Liver (tissue), 9 donors: Measurements from ENCODE around the gene PARD6B. TPM values are rescaled to one million over a fixed set of nuclear protein-coding genes. Genes with fewer than 3 reads are reported as not detected.
"Not testable (repeated sequence)": the region's sequence is repeated elsewhere in the genome, so short reads cannot be mapped to it uniquely, and the experiment has no call there.

ENCODE experiments used
- DNase-seq: peaks from one replicate; pipeline ENCODE4 v3.0.0-alpha.2; 2017; ENCODE audit warnings: low spot score
- H3K27ac ChIP-seq, 2 donors: one replicate each; pipeline ENCODE4 v1.7.0; 2013; ENCODE audit warnings: inconsistent platforms in 2 of 2, low read length in 2 of 2, control low read depth in 1 of 2, low read depth in 1 of 2, mild to moderate bottlenecking in 1 of 2
- H3K27me3 ChIP-seq, 4 donors: one replicate each; pipeline versions ENCODE4 v1.6.1 to v1.7.0; 2013; ENCODE audit warnings: low read length in 3 of 4, inconsistent platforms in 1 of 4, mild to moderate bottlenecking in 1 of 4, moderate library complexity in 1 of 4; ENCODE audit not compliant: control insufficient read depth in 4 of 4, insufficient read depth in 4 of 4
- H3K36me3 ChIP-seq, 4 donors: one replicate each; pipeline versions ENCODE4 v1.6.1 to v1.7.0; 2013; ENCODE audit warnings: low read length in 3 of 4, mild to moderate bottlenecking in 3 of 4, low read depth in 1 of 4, moderate library complexity in 1 of 4; ENCODE audit not compliant: control insufficient read depth in 4 of 4, insufficient read depth in 3 of 4
- H3K4me1 ChIP-seq, 4 donors: one replicate each; pipeline versions ENCODE4 v1.6.1 to v1.7.0; 2013; ENCODE audit warnings: low read length in 3 of 4, mild to moderate bottlenecking in 3 of 4, moderate library complexity in 1 of 4; ENCODE audit not compliant: control insufficient read depth in 4 of 4, insufficient read depth in 4 of 4
- H3K4me3 ChIP-seq, 3 donors: one replicate each; pipeline versions ENCODE4 v1.6.1 to v1.7.0; 2013; ENCODE audit warnings: low read length in 3 of 3, control low read depth in 1 of 3, low read depth in 1 of 3, mild to moderate bottlenecking in 1 of 3
- H3K9ac ChIP-seq, 2 donors: one replicate each; pipeline ENCODE4 v1.7.0; 2013; ENCODE audit warnings: low read length in 2 of 2, mild to moderate bottlenecking in 2 of 2, moderate library complexity in 2 of 2, control low read depth in 1 of 2, low read depth in 1 of 2
- H3K9me3 ChIP-seq, 4 donors: one replicate each; pipeline versions ENCODE4 v1.6.1 to v1.7.0; 2013; ENCODE audit warnings: low read length in 3 of 4; ENCODE audit not compliant: control insufficient read depth in 4 of 4
- GABPA ChIP-seq, 2 donors: IDR thresholded peaks in 1 of 2; conservative IDR thresholded peaks in 1 of 2; 2 replicates each; pipeline ENCODE4 v1.6.1; 2016; ENCODE audit warnings: antibody characterized with exemption in 2 of 2, mild to moderate bottlenecking in 1 of 2, moderate library complexity in 1 of 2
- HNF4G ChIP-seq: IDR thresholded peaks from 2 replicates; pipeline ENCODE4 v1.6.1; 2016; ENCODE audit warnings: antibody characterized with exemption
- RAD21 ChIP-seq, 2 donors: IDR thresholded peaks; 2 replicates each; pipeline ENCODE4 v1.6.1; 2016; ENCODE audit warnings: antibody characterized with exemption in 2 of 2, mild to moderate bottlenecking in 2 of 2
- SP1 ChIP-seq: IDR thresholded peaks from 2 replicates; pipeline ENCODE4 v1.6.1; 2018; ENCODE audit warnings: antibody characterized with exemption, mild to moderate bottlenecking
- TAF1 ChIP-seq: conservative IDR thresholded peaks from 2 replicates; pipeline ENCODE4 v1.6.1; 2016; ENCODE audit warnings: antibody characterized with exemption, mild to moderate bottlenecking
- YY1 ChIP-seq: IDR thresholded peaks from 2 replicates; pipeline ENCODE4 v1.6.1; 2016; ENCODE audit warnings: antibody characterized with exemption, mild to moderate bottlenecking
- WGBS: extraction: QIAGEN DNeasy Blood & Tissue Kit; methylation state at CpG from one replicate; pipeline ENCODE4 v1.1.7; 2013; 5-methylcytosine and 5-hydroxymethylcytosine counted together
- polyA plus RNA-seq, 2 donors: library from polyadenylated mRNA; stranded (reverse) in 1 of 2; unstranded in 1 of 2; fragments of 200-250 nt in 1 of 2; fragments of >200 nt in 1 of 2; fragmentation: Nextera tagmentation in 1 of 2; extraction: Ambion mirVana in 1 of 2; gene quantifications; one replicate each; pipeline versions ENCODE4 v1.2.1 to v1.2.3, GENCODE V29; 2013 to 2015
- total RNA-seq, 2 donors: library from RNA; depleted of rRNA; stranded (reverse); fragments of >200 nt; gene quantifications; one replicate each; pipeline ENCODE4 v1.2.3, GENCODE V29; 2014
- TF ChIP-seq, protein P1 (sequence below): fragments of 150-350 bp; IDR thresholded peaks from 2 replicates; pipeline ENCODE4 v1.5.1; 2017; ENCODE audit warnings: improper control_type of control experiment, low read depth, low read length; ENCODE audit not compliant: missing input control
- TF ChIP-seq, protein P2 (sequence below): IDR thresholded peaks from 2 replicates; pipeline ENCODE4 v1.6.1; 2016; ENCODE audit warnings: antibody characterized with exemption, mild to moderate bottlenecking
- TF ChIP-seq, protein P3 (sequence below): IDR thresholded peaks from 2 replicates; pipeline ENCODE4 v1.6.1; 2016; ENCODE audit warnings: antibody characterized with exemption
- TF ChIP-seq, protein P4 (sequence below): IDR thresholded peaks from 2 replicates; pipeline ENCODE4 v1.6.1; 2016; ENCODE audit warnings: antibody characterized with exemption
- donor health status: healthy.
- donor health status: healthy.
- donor health status: healthy.
- donor health status: healthy.
- donor health status: healthy.

Gene PARD6B
- total and polyA plus RNA-seq, 4 donors, result 1.2 to 8.8 (median 5.9) TPM

DNA sequence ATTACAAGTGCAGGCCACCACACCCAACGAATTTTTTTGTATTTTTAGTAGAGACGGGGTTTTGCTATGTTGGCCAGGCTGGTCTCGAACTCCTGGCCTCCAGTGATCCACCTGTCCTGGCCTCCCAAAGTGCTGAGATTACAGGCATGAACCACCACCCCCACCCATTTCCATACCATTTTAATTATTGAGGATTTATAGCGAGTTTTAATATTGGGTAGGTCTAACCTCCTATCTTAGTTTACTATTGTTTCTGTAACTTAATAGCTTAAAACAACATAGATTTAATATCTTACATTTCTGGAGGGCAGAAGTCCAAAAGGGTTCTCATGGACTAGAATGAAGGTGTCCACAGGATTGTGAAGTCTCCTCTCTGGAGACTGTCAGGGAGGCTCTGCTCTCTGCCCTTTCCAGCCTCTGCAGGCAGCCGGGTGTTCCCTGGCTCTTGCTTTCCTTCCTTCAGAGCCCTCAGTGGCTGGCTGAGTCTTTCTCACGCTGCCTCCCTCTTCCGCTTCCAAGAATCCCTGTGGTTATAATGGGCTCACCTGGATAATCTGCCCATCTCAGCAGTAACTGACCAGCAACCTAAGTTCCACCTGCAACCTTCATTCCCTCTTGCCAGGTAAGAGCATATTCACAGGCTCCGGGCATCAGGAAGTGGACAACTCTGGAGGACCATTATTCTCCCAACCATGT is 44.9 kb downstream of the PARD6B start (continued):
- TF ChIP-seq, protein P1, sequence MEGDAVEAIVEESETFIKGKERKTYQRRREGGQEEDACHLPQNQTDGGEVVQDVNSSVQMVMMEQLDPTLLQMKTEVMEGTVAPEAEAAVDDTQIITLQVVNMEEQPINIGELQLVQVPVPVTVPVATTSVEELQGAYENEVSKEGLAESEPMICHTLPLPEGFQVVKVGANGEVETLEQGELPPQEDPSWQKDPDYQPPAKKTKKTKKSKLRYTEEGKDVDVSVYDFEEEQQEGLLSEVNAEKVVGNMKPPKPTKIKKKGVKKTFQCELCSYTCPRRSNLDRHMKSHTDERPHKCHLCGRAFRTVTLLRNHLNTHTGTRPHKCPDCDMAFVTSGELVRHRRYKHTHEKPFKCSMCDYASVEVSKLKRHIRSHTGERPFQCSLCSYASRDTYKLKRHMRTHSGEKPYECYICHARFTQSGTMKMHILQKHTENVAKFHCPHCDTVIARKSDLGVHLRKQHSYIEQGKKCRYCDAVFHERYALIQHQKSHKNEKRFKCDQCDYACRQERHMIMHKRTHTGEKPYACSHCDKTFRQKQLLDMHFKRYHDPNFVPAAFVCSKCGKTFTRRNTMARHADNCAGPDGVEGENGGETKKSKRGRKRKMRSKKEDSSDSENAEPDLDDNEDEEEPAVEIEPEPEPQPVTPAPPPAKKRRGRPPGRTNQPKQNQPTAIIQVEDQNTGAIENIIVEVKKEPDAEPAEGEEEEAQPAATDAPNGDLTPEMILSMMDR, result no peak
- TF ChIP-seq RAD21 (IDR thresholded peaks at IDR 0.05) (no peak), HNF4G (no peak), SP1 (no peak), GABPA (IDR thresholded peaks at IDR 0.05 in 1 of 2, conservative IDR thresholded peaks at IDR 0.05 in 1 of 2) (no peak)
- TF ChIP-seq, protein P2, sequence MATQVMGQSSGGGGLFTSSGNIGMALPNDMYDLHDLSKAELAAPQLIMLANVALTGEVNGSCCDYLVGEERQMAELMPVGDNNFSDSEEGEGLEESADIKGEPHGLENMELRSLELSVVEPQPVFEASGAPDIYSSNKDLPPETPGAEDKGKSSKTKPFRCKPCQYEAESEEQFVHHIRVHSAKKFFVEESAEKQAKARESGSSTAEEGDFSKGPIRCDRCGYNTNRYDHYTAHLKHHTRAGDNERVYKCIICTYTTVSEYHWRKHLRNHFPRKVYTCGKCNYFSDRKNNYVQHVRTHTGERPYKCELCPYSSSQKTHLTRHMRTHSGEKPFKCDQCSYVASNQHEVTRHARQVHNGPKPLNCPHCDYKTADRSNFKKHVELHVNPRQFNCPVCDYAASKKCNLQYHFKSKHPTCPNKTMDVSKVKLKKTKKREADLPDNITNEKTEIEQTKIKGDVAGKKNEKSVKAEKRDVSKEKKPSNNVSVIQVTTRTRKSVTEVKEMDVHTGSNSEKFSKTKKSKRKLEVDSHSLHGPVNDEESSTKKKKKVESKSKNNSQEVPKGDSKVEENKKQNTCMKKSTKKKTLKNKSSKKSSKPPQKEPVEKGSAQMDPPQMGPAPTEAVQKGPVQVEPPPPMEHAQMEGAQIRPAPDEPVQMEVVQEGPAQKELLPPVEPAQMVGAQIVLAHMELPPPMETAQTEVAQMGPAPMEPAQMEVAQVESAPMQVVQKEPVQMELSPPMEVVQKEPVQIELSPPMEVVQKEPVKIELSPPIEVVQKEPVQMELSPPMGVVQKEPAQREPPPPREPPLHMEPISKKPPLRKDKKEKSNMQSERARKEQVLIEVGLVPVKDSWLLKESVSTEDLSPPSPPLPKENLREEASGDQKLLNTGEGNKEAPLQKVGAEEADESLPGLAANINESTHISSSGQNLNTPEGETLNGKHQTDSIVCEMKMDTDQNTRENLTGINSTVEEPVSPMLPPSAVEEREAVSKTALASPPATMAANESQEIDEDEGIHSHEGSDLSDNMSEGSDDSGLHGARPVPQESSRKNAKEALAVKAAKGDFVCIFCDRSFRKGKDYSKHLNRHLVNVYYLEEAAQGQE, result no peak

DNA sequence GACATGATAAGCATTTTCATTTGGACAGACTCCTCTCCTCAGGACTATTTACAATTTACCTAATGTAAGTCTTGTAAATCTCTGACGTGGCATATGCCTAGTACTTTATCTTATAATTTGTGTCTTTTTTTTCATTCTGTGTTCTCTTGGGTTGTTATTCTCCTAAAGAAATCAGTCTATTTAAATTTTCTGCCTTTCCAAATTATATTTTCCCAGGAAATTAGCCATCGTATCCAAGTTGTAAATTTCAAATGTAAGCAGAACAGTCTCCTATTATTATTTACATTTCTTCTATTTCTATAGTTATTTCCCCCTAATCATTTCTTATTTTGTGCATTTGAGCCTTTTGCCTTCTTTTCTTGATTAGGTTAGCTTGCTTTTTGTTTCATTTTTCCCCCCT is 46.0 kb downstream of the PARD6B start:
- 79% methylated on average over 2 of the region's 2 CpGs for WGBS
- TF ChIP-seq HNF4G (no peak), SP1 (no peak), TAF1 (no peak), RAD21 (IDR thresholded peaks at IDR 0.05) (no peak), YY1 (no peak)
- TF ChIP-seq, protein P1, result no peak
- TF ChIP-seq, protein P2, result no peak
- TF ChIP-seq, protein P3, sequence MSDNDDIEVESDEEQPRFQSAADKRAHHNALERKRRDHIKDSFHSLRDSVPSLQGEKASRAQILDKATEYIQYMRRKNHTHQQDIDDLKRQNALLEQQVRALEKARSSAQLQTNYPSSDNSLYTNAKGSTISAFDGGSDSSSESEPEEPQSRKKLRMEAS, result no peak
- TF ChIP-seq, protein P4, sequence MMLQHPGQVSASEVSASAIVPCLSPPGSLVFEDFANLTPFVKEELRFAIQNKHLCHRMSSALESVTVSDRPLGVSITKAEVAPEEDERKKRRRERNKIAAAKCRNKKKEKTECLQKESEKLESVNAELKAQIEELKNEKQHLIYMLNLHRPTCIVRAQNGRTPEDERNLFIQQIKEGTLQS, result no peak
- H3K27me3 ChIP-seq, result no peaks in the 10 kb centered on the region

DNA sequence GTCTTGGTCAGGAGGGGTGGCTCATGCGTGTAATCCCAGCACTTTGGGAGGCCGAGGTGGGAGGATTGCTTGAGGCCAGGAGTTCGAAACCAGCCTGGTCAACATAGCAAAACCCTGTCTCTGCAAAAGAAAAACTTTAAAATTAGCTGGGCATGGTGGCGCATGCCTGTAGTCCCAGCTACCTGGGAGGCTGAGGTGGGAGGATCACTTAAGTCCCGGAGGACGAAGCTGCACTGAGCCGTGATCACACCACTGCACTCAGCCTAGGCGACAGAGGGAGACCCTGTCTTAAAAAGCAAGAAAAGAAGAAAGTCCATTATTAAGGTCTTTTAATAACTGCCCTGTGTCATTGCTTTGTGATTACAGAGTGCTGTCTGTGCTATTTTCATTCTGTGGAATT is 47.6 kb downstream of the PARD6B start:
- H3K9ac ChIP-seq, H3K27me3 ChIP-seq, H3K9me3 ChIP-seq, H3K36me3 ChIP-seq, DNase-seq, H3K4me1 ChIP-seq, H3K4me3 ChIP-seq, H3K27ac ChIP-seq: not testable (repeated sequence)
- 95% methylated on average over 8 of the region's 8 CpGs for WGBS

More for the DNA sequence above, 46.0 kb downstream of the PARD6B start:
- H3K4me1 ChIP-seq, result no peaks in the 10 kb centered on the region
- H3K4me3 ChIP-seq, result no peak overlapping the region
- DNase-seq, result no peak
- no peak overlapping the region for H3K9ac ChIP-seq
- H3K9me3 ChIP-seq, result no peaks in the 10 kb centered on the region
- H3K27ac ChIP-seq, result no peak overlapping the region
- no peaks in the 10 kb centered on the region for H3K36me3 ChIP-seq
